Stomach (tissue), 4 donors: ENCODE results near the gene CORO1C.

ENCODE experiments used
- EP300 ChIP-seq: sonication (generic); formaldehyde crosslinking; IDR thresholded peaks from one replicate; pipeline ENCODE4 v1.6.1; 2017; ENCODE audit warnings: antibody characterized with exemption
- POLR2A ChIP-seq, 4 donors: fragments of 450-650 bp; IDR thresholded peaks; one replicate each; pipeline ENCODE4 v1.6.1; 2016; ENCODE audit warnings: antibody characterized with exemption in 4 of 4, control low read depth in 2 of 4, mild to moderate bottlenecking in 1 of 4, moderate library complexity in 1 of 4
- POLR2AphosphoS5 ChIP-seq, 3 donors: sonication (generic); formaldehyde crosslinking; IDR thresholded peaks; one replicate each; pipeline ENCODE4 v1.6.1; 2016; ENCODE audit warnings: antibody characterized with exemption in 3 of 3
- TF ChIP-seq, protein P1 (sequence below), 7 experiments: fragments of 450-650 bp in 4 of 7; fragments of 200-600 bp in 3 of 7; sonication (generic) in 3 of 7; IDR thresholded peaks; one replicate each; pipeline ENCODE4 v1.5.1; 2016 to 2019; ENCODE audit warnings: antibody characterized with exemption in 7 of 7, control low read depth in 2 of 7, mild to moderate bottlenecking in 1 of 7

DNA sequence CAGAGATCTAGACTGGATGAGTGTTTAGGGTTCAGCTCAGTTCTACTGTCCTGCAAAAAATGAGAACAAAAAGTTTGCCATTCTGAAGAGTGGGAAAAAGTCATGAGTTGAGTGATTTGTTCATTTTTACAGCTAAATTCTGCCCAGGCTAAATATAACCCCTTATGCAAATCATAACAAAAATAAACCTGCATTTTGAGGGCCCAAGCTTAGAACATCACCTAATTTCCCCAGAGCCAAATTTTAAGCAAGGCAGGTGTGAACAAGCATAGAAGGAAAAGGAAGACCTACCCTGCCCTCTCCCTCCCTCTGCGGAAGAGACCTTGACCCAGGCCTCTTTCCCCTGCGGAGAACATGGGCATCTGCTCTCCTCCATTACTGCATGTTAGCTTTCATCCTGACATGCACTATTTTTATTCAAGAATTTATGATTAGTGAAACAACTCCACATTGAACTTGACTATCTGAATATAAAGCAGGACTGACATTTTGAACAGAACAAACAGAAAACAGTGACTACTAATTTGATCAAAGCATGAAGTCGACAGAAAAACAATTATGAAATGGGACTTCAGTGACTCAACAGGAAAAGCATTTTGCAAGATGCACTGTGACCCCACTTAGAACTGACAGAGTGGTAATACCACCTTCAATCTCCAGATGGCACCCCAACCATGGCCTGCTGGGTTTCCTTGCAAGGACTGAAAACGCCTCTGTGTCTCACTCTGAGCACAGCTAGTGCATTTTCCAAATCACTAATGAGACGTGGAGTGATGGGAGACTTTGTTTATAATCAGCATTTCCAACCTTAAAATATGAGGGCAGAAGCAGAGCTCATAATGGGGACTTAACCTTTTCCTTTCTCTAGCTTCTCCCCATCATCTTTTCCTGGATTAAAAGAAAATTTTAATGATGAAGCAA lies 66.7 kb downstream of the CORO1C start:
- TF ChIP-seq, protein P1, sequence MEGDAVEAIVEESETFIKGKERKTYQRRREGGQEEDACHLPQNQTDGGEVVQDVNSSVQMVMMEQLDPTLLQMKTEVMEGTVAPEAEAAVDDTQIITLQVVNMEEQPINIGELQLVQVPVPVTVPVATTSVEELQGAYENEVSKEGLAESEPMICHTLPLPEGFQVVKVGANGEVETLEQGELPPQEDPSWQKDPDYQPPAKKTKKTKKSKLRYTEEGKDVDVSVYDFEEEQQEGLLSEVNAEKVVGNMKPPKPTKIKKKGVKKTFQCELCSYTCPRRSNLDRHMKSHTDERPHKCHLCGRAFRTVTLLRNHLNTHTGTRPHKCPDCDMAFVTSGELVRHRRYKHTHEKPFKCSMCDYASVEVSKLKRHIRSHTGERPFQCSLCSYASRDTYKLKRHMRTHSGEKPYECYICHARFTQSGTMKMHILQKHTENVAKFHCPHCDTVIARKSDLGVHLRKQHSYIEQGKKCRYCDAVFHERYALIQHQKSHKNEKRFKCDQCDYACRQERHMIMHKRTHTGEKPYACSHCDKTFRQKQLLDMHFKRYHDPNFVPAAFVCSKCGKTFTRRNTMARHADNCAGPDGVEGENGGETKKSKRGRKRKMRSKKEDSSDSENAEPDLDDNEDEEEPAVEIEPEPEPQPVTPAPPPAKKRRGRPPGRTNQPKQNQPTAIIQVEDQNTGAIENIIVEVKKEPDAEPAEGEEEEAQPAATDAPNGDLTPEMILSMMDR (IDR thresholded peaks at IDR 0.05), result peak in 6 of 7 experiments; percentile 62 to 98 (median 92)
- peak; percentile 60 to 92 (median 78) for TF ChIP-seq POLR2AphosphoS5 (IDR thresholded peaks at IDR 0.05)
- TF ChIP-seq POLR2A (IDR thresholded peaks at IDR 0.05), result no peak
- no peak for TF ChIP-seq EP300
